HG03442 (cell line): ENCODE data around the gene REX1BD.
"Not testable (repeated sequence)": the region's sequence is repeated elsewhere in the genome, so short reads cannot be mapped to it uniquely, and the experiment has no call there.

Source experiments
- ATAC-seq: cut with Tn5 transposase; IDR thresholded peaks from one replicate; pipeline ENCODE4 v1.9.1; 2021; ENCODE audit warnings: mild to moderate bottlenecking, moderate library complexity; ENCODE audit not compliant: unreplicated experiment

Gene REX1BD

DNA sequence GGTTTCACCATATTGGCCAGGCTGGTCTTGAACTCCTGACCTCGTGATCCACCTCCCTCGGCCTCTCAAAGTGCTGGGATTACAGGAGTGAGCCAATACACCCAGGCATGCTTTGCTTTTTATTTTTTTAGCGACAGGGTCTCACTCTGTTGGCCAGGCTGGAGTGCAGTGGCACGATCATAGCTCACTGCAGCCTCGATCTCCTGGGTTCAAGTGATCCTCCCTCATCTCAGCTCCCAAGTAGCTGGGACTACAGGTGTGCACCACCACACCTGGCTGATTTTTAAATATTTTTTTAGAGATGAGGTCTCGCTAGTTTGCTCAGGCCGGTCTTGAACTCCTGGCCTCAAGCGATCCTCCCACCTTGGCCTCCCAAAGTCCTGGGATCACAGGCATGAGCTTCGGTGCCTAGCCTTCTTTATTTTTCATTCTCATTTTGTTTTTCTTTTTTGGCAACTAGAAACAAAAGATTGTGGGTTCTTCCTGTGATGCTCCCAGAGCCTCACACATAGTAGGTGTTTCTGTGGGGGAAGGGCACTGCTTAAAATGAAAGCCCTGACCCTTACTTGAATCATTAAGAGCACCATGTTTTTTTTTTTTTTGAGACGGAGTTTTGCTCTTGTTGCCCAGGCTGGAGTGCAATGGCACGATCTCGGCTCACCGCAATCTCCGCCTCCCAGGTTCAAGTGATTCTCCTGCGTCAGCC is 12.2 kb downstream of the REX1BD start:
- ATAC-seq, result not testable (repeated sequence)

DNA sequence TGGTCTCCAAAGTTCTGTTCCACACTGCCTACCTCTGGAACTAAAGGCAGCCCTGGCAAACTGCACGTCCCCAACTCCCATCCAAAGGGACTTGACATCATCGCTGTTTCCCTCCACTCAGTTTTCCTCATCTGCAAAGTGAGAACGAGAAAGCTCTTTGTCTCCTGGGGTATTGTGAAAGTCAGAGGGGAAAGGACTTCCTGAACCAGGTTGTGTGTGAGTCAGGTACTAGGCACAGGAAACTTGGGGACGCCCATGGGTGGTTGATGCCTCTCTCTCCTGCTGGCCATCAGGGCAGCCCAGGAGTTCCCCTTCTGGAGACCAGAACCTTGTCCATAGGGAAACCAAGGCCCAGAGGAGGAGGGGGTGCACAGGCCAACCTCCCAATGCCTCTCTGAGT is 13.3 kb downstream of the REX1BD start:
- no peak for ATAC-seq

DNA sequence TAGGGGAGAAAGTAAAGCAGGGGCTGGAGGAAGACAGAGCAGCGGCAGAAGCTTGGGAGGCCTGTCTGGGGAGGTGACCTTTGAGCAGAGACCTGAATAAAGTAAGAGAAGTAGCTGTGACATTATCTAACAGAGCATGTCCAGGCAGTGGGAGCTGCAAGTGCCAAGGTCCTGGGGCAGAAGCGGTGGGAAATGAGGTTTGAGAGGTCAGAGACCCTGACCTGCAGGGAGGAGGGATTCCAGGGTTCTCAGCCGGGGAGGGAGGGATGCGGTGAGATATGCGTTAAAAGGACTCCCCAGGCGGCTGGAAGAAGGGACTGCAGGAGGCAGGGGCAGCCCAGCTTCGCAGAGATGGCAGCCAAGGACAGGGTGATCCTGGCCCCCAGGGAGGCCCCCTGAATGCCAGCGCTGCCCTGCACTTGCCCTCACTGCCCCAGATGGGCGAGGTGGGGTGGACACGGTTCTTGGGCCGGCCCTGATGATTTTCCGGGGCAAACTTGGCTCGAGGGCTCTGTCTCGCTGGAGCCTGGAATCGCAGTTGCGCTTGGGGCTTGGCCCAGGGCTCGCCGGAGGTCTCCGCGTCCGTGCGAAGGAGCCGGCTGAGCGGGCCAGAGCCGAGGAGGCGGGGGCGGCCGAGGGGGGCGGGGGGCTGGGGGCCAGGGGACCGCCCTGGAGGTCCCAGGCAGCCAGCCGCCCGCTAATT is 14.8 kb downstream of the REX1BD start:
- no peak for ATAC-seq

DNA sequence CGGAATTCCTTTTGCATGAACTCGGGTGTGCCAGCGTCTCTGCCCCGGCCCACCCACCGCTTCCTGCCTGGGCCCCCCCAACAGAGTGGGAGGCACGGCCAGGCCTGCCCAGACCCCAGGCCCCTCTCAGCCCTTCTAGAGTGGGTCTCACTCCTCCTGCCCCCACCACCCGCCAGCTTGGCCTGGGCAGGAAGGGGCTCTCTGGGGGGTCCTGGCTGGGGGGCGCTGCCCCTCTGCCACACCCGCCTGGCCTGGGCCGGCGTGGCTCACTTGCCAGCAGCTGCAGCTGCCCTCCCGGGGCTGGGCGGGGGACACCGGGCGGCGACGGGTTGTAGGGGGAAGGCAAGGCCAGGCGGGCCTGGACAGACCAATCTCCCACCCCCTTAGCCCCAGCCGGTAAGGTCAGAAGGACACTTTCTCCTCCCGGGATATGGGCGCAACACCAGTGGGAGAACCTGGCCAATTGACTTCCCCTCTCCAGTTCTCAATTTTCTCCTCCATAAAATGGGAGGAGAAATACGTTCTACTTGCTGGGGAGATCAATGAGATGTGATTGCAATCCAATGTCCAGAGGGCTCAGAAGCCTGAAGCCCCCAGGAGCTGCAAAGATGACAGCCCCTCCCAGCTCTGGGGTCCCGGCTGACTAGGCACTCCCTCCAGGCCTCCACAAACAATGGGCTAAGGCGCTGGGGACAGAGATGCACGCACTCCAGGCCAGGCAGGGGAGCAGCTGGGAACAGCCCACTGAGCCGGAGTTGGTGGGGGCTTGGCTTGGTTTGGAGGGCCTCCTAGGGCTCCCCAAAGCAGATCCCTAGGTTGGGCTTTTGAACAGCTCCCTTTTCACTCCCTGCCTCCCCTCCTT is 15.6 kb downstream of the REX1BD start:
- no peak for ATAC-seq

DNA sequence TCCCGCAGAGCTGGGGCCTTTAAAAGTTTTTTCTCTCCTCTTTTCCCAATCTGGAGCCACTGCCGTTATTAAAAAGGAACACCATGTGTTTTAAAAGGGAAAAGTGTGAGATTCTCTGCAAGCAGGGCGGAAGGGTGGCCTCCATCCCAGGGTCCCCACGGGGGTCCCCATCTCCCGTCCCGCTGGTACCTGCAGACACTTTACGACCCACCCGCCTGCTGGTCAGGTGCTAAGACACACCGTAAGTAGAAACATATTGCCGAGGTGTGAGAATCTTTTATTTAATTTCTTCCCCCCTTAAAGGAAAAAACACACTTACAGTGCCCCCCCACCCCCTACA is 16.2 kb downstream of the REX1BD start:
- no peak for ATAC-seq

DNA sequence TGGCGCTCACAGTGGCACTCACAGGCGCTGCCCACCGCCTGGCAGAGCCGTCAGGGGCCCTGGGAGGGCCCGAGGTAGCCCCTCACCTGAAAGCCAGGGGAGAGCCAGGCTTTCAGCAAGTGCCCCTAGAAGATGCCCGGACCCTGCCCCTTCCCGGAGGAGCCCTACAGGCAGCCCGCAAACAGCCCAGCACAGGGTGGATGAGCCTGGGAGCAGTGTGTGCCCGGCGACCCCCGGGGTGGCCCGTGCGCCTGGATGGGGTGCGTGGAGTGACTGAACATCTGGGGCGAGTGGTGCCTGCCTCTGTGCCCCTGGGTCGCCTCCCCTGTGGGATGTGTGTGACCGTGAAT is 16.6 kb downstream of the REX1BD start:
- no peak for ATAC-seq

DNA sequence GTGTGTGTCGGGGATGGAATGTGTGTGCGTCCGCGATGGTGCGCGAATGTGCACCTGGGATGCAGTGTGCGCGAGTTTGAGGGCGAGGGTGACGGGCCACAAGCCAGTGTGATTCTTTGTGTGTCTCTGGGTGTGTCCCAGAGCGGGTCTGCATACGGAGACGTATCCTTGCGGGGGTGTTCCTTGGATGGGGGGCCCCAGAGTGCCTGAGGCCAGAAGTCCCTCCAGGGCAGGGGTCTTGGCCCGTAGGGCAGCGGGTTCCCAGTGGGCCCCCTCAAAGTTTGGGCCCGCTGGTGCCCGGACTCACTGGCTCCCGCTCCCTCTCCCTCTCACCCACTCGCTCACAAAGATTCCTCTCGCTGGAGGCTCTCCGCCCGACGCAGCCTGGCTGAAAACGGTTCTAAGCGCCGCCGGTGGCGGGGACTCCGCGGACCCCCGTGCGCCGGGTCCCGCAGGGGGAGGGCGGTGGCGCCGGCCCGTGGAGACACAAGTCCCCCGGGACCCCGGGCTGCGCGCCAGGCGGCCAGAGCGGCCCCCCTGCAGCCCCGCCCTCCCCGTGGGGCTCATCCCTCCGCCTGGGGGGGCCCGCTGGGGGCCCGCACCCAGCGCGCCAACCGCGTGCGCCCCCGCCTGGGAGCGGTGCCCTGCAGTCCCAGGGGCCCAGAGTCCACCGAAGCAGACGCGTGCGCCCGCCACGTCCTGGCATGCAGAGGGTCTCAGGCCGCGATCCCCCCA is 17.1 kb downstream of the REX1BD start:
- no peak for ATAC-seq

DNA sequence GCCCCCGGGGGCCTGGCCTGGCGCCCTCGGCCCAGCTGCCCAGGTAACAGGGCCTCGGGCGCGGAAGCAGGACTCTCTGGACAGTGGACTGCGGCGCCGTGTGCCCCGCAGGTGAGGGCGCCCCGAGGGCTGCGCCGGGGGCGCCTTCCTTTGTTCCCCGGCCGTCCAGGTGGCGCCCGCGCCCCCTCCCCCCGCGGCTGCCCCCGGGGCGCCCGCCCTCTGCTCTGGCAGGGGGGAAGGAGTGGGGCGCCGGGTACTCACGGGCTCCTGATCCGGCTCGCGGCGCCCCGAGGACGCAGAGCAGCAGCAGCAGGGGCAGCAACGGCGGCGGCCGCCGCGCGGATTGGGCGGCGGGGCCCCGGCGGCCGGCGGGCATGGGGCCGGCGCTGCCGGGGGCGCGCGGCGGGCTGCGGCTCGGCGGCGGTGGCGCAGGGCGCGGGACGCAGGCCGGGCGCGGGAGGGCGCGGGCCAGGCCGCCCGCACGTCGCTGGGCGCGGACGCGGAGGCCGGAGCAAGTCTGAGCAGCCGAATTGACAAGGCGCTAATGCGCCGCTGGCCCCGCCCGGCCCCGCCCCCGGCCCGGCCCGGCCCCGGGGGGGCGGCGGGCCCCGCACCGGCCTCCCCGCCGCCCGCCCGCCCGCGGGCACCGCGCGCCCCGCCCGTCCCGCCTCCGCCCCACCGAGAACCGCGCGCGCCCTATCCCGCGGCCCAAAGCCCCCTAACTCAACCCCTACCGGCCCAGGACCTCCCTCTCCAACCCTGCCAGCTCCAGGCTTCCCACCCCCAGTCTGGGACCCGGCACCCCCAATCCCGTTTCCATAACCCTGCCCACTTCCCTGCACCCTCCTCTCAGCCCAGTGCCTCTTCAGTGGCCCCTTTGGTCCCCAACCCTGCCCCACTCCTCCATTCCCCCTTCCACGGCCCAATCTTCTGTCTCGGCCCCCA is 18.0 kb downstream of the REX1BD start, which contains the start of gene CRLF1:
Gene CRLF1, minus strand, starts transcription at position 519 of the 945 bp plus-strand sequence. Its CDS starts 143 bp downstream, at position 376.
- ATAC-seq, result no peak

DNA sequence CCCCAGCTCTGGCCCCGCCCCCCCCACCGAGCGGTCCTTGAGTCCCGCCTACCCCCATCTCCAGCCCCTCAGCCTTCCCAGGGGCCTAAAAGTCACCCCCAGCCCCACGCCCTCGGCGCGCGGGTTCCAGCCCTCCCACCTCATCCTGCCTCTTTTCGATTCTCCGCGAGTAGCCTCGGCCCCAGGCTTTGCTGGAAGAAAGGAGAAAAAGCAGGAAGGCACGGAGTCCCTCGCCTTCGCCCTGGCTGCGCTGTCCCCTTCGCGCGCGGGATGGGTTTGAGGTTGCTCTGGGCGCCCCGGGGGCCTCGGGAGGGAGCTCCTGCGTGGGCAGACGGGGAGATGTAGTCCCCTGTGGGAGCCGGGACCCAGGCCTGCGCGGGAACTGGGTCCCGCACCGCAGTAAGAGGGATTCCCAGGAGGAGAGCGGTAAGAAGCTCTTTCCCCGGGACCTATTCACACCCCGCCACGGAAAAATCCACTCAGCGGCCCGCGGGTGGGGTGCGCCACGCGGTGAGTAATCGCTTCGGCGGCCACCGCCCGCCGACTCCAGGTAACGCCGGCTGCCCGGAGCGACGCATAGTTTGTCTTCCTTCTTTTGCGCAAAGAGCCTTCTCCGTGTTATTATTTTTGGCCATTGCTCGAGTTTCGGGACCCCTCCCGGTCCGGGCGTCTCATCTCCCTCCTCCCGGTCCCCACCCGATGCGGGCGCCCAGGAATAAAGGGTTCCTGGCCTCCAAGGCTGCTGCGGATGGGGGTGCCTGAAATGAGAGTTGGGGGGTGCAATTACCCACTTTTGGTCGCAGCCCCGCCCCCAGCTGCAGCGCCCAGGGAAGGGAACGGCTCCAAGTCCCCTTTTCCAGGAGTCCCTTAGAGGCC is 18.9 kb downstream of the REX1BD start:
- no peak for ATAC-seq

DNA sequence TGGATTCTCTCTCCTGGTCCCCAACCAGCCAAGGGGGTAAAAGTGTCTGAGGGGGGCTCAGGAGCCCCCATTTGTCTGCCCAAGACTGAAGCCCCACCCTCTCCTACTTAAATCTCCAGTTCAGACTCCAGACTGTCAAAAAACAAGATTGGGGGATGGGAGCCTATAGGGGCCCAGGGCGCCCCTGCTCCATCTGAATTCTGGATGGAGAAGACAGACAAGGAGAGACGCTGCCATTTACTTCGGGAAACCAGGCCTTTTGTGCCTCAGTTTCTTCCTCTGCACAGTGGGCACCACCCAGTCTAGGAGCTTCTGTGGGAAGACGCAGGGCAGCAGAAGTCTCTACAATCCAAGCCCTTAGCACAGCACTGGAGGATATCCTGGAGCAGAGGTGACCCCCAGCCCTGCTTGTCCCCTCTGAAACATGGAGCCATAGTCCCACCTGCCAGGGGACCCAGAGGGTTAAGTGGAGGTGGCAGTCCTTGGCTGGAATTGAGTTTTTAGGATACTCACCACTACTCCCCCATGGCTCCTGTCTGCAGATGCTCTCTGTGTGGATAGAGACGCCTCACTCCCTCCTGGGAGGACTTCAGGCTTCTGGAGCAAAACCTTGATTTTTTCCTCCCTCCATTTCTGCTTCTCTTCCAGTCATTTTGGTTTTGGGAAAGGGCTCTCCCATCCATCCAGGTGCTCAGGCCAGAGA is 19.7 kb downstream of the REX1BD start:
- no peak for ATAC-seq

DNA sequence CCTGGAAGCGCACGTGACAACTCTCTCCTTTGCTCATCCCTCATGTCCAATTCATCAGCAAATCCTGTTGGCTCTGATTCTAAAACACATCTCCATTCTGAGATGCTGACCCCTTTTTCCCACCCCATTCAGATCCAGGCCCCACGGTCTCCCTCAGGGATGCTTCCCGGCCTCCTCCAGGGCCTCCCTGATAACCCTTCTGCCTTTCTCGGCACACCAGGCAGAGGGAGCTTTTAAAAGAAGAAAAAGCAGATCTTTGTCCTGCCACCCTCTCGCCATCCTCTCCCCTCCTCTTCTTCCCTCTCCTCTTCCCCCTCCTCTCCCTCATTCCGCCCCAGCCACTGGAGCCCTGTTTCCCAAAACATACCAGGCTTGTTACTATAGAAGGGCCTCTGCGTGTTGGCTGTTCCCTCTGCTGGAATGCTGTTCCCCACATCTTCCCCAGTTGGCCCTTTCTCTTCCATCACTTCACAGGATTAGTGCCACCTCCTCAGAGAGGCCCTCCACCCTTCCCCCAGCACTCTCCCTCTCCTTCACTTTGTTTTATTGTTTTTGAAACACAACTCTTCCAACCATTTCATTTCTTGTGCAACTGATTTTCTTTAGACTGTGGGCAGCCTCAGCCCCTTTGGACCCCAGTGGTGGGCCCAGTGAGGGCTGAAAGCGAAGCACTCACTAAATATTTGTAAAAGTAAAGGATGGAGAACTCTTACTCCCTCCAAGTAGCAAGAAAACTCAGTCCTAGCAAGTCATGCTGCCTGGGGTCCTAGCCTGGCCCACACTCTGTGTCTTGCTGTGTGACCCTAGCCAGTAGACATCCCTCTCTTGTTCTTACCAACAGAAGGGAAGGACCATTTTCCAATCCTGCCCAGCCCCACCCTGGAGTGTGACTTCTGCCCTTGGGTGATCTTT is 20.5 kb downstream of the REX1BD start:
- no peak for ATAC-seq

DNA sequence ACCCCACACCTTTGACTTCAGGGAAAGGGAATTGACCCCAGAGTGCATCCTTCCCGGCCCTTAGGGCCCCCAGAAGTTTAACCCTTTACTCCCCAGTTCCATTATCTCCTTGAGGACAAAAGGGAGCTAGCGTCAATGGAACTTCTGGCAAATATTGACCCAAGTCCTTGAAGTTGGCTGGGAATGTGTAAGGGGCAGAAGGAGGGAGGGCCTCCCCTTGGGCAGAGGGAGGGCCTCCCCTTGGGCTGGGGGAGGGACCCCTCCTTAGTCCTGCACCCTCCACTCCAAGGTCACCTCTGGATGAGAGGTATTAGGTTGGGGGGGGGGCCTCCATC is 21.1 kb downstream of the REX1BD start:
- ATAC-seq, result no peak

DNA sequence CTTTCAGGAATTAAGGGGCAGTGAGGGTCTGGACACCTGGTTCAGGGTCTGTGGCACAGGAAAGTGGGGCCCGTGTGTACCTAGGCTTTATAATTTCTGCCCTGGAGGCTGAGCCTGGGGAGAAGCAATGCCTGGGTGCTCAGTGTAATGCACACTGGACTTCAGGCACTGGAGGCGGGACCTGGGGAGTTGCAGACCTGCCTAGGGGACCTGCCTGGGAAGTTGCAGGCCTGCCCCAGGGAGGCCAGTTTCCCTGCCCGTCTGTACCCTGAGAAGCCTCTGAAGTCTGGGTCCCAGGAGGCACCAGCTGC is 21.6 kb downstream of the REX1BD start:
- no peak for ATAC-seq

DNA sequence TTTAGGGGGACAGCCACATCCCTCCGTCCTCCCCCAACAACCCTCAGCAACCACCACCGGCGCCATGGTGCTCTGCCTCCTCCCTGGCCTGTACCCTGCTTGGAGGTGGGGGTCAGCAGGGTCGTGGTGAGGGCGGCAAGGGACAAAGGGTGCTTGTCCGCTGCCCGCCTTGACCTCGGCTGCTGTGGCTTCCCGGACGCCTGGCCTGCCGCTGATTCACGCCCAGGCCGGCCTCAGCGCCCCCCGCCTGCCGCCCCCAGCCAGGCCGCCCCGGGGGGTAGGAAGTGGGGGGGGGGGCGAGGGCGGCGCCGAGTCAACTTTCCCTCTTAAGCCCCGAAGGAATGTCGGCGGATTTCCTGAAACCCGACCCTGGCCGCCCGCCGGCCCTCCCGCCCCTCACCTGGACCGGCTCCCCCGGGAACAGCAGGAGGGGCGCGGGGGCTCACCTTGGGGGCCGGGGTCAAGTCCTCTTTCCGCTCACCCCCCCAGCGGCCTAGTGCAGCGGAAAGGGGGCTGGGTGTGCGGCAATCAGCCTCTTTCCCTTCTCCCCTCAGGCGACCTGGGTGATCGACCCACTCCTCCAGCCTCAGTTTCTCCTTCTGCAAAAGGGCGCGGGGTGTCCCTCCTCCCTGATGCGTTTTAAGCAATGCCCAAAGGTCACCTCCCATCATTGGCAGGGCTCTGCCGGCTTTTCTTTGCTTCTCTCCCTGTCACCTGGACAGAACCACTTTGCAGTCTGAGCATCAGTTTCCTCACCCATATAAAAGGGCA is 22.1 kb downstream of the REX1BD start:
- no peak for ATAC-seq

DNA sequence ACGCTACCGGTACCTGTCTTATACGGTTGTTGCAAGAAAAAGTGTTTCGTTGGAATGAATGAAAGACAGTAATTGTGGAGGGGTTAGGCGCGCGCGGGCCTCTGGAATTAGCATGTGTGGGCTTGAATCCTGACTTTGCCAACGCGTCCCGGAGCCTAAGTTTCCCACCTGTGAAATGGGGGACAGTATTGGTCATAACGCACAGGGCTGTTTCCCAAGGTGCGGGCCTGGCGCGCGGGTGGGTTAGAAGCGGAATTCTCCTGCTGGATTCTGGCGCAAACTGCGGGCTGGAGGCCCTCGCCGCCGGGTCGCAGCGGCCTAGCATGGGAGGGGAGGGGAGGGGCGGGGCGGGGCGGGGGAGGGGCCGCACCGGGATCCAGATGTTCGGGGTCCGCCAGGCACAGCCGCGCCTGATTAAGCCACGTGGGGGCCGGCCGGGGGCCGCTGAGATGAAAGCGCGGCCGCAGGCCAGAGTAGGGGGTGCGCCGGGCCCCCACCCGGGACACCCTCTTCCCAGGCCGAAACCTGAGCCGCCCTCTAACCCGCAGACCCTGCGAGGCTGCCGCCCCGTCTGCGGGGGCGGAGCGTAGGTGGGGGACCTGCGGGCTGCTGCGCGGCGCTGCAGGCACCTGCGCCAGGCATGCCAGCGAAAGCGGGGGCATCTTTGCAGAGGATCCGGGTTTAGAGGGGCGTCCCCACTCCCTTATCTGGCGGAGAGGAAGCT is 22.9 kb downstream of the REX1BD start:
- no peak for ATAC-seq

DNA sequence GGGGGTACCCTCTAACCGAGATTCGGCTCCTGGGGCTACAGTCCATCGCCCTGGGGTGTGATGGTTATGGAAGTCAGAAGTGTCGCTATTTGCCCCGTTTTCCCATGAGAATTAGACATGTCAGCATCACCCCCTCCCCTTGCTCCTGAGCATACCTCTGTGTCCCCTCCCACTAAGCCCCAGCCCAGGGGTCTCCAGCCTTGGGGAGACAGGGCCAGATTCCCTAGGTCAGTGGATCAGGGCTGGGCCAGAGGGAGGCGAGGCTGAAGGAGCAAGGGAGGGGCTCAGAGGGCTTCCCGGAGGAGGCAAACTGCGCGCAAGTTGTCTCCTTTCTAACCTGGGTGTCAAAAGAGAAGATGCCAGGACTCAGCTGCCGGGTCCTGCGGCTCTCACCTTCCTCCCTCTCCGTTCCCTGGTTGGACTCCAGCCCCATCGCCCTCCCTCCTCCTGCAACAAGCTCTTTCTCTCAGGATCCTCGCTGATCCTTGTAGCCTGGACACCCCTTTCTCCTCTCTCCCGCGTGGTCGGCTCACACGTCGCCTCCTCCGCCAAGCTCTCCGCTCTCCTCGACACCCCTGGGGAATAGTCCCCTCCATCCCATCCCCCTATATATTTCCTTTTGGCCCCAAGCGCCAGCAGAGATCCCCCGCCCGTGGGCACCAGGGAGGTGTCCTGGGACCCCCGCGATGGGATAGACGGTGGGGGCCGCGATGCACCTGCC is 23.6 kb downstream of the REX1BD start:
- no peak for ATAC-seq
